Astrocyte (in vitro differentiated cells and primary cell): ENCODE data around the gene PRKG1.

ENCODE experiments used
- EZH2 ChIP-seq: IDR thresholded peaks from 2 replicates; pipeline ENCODE4 v1.6.1; 2012; ENCODE audit warnings: mild to moderate bottlenecking, low read length, inconsistent platforms; ENCODE audit not compliant: insufficient read depth
- TF ChIP-seq, protein P1 (sequence below): IDR thresholded peaks from 2 replicates; pipeline ENCODE4 v1.5.1; 2011; ENCODE audit warnings: low read depth, mild to moderate bottlenecking, inconsistent platforms, low read length, moderate library complexity; ENCODE audit not compliant: insufficient read depth

DNA sequence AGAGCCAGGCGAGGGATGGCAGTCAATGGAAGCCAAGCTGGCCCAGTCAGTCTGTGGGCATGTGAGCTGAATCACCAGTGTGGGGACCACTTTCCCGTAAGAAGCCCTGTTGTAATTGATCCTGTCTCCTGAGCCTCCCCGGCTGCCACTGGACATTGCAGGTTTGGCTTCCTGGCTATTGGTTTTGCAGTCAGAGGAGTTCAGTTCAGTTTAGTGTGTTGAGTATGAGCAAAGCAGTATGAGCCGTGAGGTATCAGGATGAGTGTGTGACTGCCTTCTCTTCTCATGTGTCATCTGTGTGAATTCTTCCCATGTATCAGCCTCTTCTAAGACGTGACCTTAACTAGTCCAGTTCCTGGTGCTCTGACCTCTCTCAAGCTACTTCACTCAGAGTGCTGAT, 227.4 kb downstream of the PRKG1 start:
- TF ChIP-seq, protein P1, sequence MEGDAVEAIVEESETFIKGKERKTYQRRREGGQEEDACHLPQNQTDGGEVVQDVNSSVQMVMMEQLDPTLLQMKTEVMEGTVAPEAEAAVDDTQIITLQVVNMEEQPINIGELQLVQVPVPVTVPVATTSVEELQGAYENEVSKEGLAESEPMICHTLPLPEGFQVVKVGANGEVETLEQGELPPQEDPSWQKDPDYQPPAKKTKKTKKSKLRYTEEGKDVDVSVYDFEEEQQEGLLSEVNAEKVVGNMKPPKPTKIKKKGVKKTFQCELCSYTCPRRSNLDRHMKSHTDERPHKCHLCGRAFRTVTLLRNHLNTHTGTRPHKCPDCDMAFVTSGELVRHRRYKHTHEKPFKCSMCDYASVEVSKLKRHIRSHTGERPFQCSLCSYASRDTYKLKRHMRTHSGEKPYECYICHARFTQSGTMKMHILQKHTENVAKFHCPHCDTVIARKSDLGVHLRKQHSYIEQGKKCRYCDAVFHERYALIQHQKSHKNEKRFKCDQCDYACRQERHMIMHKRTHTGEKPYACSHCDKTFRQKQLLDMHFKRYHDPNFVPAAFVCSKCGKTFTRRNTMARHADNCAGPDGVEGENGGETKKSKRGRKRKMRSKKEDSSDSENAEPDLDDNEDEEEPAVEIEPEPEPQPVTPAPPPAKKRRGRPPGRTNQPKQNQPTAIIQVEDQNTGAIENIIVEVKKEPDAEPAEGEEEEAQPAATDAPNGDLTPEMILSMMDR: no peak
- TF ChIP-seq EZH2: no peak
